Gastroesophageal sphincter (tissue), 4 donors: ENCODE measurements around the gene WWC1. TPM values are rescaled to one million over a fixed set of nuclear protein-coding genes. Genes with fewer than 3 reads are reported as not detected.

Experiments used
- ATAC-seq: fragments of 150-250 bp; one replicate; pipeline ENCODE4 v1.9.1; 2016; ENCODE audit warnings: mild to moderate bottlenecking, moderate library complexity
- H3K27ac ChIP-seq, 4 donors: fragments of 200-600 bp; sonication (generic) in 3 of 4; 1 replicate in 3 of 4; 2 replicates in 1 of 4; pipeline ENCODE4 v1.5.1; 2016 to 2019
- H3K27me3 ChIP-seq: fragments of 200-600 bp; sonication (generic); one replicate; pipeline ENCODE4 v1.5.1; 2019
- H3K36me3 ChIP-seq, 2 donors: fragments of 200-600 bp; sonication (generic); one replicate each; pipeline ENCODE4 v1.5.1; 2019; ENCODE audit warnings: control low read depth in 1 of 2
- H3K4me1 ChIP-seq, 3 donors: fragments of 200-600 bp; sonication (generic); 1 replicate in 2 of 3; 2 replicates in 1 of 3; pipeline ENCODE4 v1.5.1; 2016 to 2019; ENCODE audit warnings: control low read depth in 2 of 3
- H3K4me3 ChIP-seq, 2 donors: fragments of 200-600 bp; sonication (generic); one replicate each; pipeline ENCODE4 v1.5.1; 2019; ENCODE audit warnings: mild to moderate bottlenecking in 1 of 2, moderate library complexity in 1 of 2
- H3K9me3 ChIP-seq, 3 donors: fragments of 200-600 bp; sonication (generic); one replicate each; pipeline ENCODE4 v1.5.1; 2017 to 2019; ENCODE audit warnings: control low read depth in 2 of 3
- EP300 ChIP-seq: sonication (generic); formaldehyde crosslinking; IDR thresholded peaks from one replicate; pipeline ENCODE4 v1.6.1; 2017; ENCODE audit warnings: antibody characterized with exemption, mild to moderate bottlenecking
- POLR2A ChIP-seq, 2 donors: fragments of 450-650 bp; IDR thresholded peaks; one replicate each; pipeline ENCODE4 v1.6.1; 2017; ENCODE audit warnings: antibody characterized with exemption in 2 of 2, mild to moderate bottlenecking in 2 of 2, moderate library complexity in 1 of 2
- POLR2AphosphoS5 ChIP-seq: sonication (generic); formaldehyde crosslinking; IDR thresholded peaks from one replicate; pipeline ENCODE4 v1.6.1; 2017; ENCODE audit warnings: antibody characterized with exemption
- WGBS, 2 donors: methylation state at CpG; one replicate each; pipeline ENCODE4 v1.1.5; 2018; ENCODE audit warnings: low coverage in 1 of 2; 5-methylcytosine and 5-hydroxymethylcytosine counted together
- total RNA-seq, 4 donors: library from RNA; depleted of rRNA; stranded (reverse); fragments of >200 nt; gene quantifications; one replicate each; pipeline ENCODE4 v1.1.0, GENCODE V29; 2016
- TF ChIP-seq, protein P1 (sequence below), 4 experiments: fragments of 200-600 bp in 2 of 4; fragments of 450-650 bp in 2 of 4; sonication (generic) in 1 of 4; IDR thresholded peaks; one replicate each; pipeline ENCODE4 v1.5.1; 2017 to 2019; ENCODE audit warnings: antibody characterized with exemption in 4 of 4, mild to moderate bottlenecking in 2 of 4, moderate library complexity in 2 of 4

The WWC1 gene
- total RNA-seq, 4 donors from 2014 or later = 0.67 to 6.9 (median 3.8) TPM

GRCh38 chr5:168353216-168353957, 61.9 kb downstream of the WWC1 start:
- WGBS, 2 donors = 74 to 81% methylated on average over 10 to 11 of the region's 12 CpGs
- no peak for ATAC-seq
- TF ChIP-seq POLR2AphosphoS5 (no peak), EP300 (no peak), POLR2A (IDR thresholded peaks at IDR 0.05) (no peak)
- TF ChIP-seq, protein P1, sequence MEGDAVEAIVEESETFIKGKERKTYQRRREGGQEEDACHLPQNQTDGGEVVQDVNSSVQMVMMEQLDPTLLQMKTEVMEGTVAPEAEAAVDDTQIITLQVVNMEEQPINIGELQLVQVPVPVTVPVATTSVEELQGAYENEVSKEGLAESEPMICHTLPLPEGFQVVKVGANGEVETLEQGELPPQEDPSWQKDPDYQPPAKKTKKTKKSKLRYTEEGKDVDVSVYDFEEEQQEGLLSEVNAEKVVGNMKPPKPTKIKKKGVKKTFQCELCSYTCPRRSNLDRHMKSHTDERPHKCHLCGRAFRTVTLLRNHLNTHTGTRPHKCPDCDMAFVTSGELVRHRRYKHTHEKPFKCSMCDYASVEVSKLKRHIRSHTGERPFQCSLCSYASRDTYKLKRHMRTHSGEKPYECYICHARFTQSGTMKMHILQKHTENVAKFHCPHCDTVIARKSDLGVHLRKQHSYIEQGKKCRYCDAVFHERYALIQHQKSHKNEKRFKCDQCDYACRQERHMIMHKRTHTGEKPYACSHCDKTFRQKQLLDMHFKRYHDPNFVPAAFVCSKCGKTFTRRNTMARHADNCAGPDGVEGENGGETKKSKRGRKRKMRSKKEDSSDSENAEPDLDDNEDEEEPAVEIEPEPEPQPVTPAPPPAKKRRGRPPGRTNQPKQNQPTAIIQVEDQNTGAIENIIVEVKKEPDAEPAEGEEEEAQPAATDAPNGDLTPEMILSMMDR (IDR thresholded peaks at IDR 0.05) = no peak
- Histone ChIP-seq H3K9me3 (no peaks in the 10 kb centered on the region), H3K27ac (no peak overlapping the region), H3K36me3 (no peaks in the 10 kb centered on the region), H3K27me3 (no peaks in the 10 kb centered on the region), H3K4me1 (no peaks in the 10 kb centered on the region), H3K4me3 (no peak overlapping the region)

DNA sequence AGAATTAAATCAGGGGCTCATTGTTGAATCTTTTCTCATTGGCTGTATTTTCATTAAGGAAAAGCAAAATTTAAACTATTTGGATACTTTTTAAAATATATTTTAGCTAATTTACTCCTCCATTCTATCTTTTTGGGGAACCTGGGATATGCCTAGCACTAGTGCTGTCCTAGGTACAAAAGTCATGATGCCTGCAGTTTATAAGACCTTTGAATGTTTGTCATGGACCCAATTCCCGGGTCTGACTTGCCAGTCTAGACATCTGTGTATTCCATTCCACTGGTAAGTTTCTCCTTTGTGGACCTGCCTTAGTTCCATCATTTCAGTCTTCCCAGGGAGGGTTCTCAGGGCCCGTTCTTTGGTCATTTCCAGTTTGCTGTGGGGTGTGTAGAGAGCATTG, 63.0 kb downstream of the WWC1 start:
- 57% methylated on average over 1 of the region's 2 CpGs; no CpG with 5 or more reads in 1 of the 2 donors for WGBS, 2 donors
- no peak for ATAC-seq
- TF ChIP-seq EP300 (no peak), POLR2AphosphoS5 (no peak), POLR2A (IDR thresholded peaks at IDR 0.05) (no peak)
- TF ChIP-seq, protein P1 (IDR thresholded peaks at IDR 0.05) = no peak
- Histone ChIP-seq H3K4me3 (no peak overlapping the region), H3K9me3 (no peaks in the 10 kb centered on the region), H3K27ac (no peak overlapping the region), H3K36me3 (no peaks in the 10 kb centered on the region), H3K4me1 (no peaks in the 10 kb centered on the region), H3K27me3 (no peaks in the 10 kb centered on the region)

- no peak for TF ChIP-seq EP300
- no peak for TF ChIP-seq POLR2AphosphoS5
- TF ChIP-seq POLR2A (IDR thresholded peaks at IDR 0.05) = no peak
- TF ChIP-seq, protein P1 (IDR thresholded peaks at IDR 0.05) = no peak
- H3K27ac ChIP-seq = no peak overlapping the region
Observed at GRCh38 chr5:168356171-168356570, 64.7 kb downstream of the WWC1 start.

GRCh38 chr5:168356592-168356991, 65.1 kb downstream of the WWC1 start:
- Histone ChIP-seq H3K4me3 (no peak overlapping the region), H3K27me3 (no peaks in the 10 kb centered on the region), H3K4me1 (no peaks in the 10 kb centered on the region), H3K9me3 (no peaks in the 10 kb centered on the region), H3K36me3 (no peaks in the 10 kb centered on the region), H3K27ac (no peak overlapping the region)
- no peak for TF ChIP-seq EP300
- TF ChIP-seq, protein P1 (IDR thresholded peaks at IDR 0.05) = no peak
- no peak for ATAC-seq
- 67 to 94% methylated on average over 2 to 3 of the region's 4 CpGs for WGBS, 2 donors

More at GRCh38 chr5:168356171-168356570, 64.7 kb downstream of the WWC1 start:
- H3K4me3 ChIP-seq = no peak overlapping the region
- no peaks in the 10 kb centered on the region for H3K27me3 ChIP-seq
- 78 to 92% methylated on average over 5 to 10 of the region's 13 CpGs for WGBS, 2 donors
- H3K36me3 ChIP-seq = no peaks in the 10 kb centered on the region
- H3K9me3 ChIP-seq = no peaks in the 10 kb centered on the region
- ATAC-seq = no peak
- no peaks in the 10 kb centered on the region for H3K4me1 ChIP-seq

DNA sequence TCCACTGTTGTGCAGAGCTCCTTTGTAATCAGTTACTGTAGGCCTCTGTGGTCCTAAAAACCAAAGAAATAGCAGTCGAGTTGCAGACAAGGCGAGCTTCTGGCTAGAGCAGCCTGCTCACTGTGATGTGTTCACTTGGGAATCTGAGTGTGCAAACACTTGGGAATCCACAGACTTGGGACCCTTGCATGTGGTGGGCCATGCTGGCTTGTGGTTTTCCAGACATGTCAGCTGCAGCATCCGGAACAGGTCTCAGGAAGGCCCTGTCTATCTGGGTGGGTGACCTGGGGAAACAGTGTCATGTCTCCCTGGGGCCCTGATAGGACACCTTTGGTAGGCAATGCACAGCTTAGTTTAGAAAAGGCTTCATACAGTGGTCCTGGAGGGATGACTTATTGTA, 66.4 kb downstream of the WWC1 start:
- H3K4me1 ChIP-seq = no peaks in the 10 kb centered on the region
- no peak for ATAC-seq
- H3K36me3 ChIP-seq = no peaks in the 10 kb centered on the region
- H3K27me3 ChIP-seq = no peaks in the 10 kb centered on the region
- no peaks in the 10 kb centered on the region for H3K9me3 ChIP-seq
- WGBS, 2 donors = 60 to 86% methylated on average over 1 to 2 of the region's 3 CpGs
- no peak overlapping the region for H3K4me3 ChIP-seq
- TF ChIP-seq, protein P1 (IDR thresholded peaks at IDR 0.05) = no peak
- no peak for TF ChIP-seq EP300
- no peak for TF ChIP-seq POLR2AphosphoS5
- TF ChIP-seq POLR2A (IDR thresholded peaks at IDR 0.05) = no peak
- no peak overlapping the region for H3K27ac ChIP-seq
